Gastrocnemius medialis (tissue), 4 donors: ENCODE data around the gene EFCAB11.

Experiments
- POLR2A ChIP-seq, 2 donors: fragments of 450-650 bp; IDR thresholded peaks; one replicate each; pipeline ENCODE4 v1.6.1; 2017; ENCODE audit warnings: antibody characterized with exemption in 2 of 2, mild to moderate bottlenecking in 2 of 2, moderate library complexity in 2 of 2
- TF ChIP-seq, protein P1 (sequence below), 5 experiments: fragments of 450-650 bp in 3 of 5; fragments of 200-600 bp in 2 of 5; sonication (generic) in 2 of 5; IDR thresholded peaks in 4 of 5; conservative IDR thresholded peaks in 1 of 5; 1 replicate in 4 of 5; 2 replicates in 1 of 5; pipeline ENCODE4 v1.5.1; 2016 to 2019; ENCODE audit warnings: antibody characterized with exemption in 5 of 5, mild to moderate bottlenecking in 3 of 5, moderate library complexity in 3 of 5

DNA sequence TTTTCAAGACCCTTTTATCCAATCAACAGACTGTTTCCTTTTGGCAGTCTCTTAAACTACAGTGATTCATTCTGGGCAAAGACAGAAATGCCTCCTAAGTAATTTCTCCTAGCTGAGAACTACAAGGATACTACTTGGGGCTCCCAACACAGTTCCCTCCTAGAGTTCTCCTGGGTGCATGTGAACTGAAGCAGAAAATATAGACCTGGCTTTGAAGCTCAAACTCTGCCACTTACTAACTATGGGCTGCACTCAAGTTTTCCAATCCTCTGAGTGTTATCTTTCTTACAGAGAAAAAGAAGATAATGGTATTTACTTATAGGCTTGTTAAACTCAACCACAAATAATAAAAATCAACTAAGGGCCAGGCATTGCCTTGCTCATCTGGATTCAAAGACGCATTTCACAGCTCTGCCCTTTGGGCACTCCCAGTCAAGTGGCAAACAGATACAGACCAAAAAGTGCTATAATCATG lies 97.6 kb downstream of the EFCAB11 start:
- TF ChIP-seq, protein P1, sequence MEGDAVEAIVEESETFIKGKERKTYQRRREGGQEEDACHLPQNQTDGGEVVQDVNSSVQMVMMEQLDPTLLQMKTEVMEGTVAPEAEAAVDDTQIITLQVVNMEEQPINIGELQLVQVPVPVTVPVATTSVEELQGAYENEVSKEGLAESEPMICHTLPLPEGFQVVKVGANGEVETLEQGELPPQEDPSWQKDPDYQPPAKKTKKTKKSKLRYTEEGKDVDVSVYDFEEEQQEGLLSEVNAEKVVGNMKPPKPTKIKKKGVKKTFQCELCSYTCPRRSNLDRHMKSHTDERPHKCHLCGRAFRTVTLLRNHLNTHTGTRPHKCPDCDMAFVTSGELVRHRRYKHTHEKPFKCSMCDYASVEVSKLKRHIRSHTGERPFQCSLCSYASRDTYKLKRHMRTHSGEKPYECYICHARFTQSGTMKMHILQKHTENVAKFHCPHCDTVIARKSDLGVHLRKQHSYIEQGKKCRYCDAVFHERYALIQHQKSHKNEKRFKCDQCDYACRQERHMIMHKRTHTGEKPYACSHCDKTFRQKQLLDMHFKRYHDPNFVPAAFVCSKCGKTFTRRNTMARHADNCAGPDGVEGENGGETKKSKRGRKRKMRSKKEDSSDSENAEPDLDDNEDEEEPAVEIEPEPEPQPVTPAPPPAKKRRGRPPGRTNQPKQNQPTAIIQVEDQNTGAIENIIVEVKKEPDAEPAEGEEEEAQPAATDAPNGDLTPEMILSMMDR (IDR thresholded peaks at IDR 0.05 in 4 of 5, conservative IDR thresholded peaks at IDR 0.05 in 1 of 5): no peak
- no peak for TF ChIP-seq POLR2A (IDR thresholded peaks at IDR 0.05)
